Measurements from ENCODE around the gene XIRP1.
"Not testable (repeated sequence)": the region's sequence is repeated elsewhere in the genome, so short reads cannot be mapped to it uniquely, and the experiment has no call there.

The XIRP1 gene

GRCh38 chr3:39185959-39186691 lies 6.3 kb downstream of the XIRP1 start:
- no peak for DNase-seq

- DNase-seq, result no peak
These were observed 7.0 kb downstream of the XIRP1 start for GRCh38 chr3:39185326-39185958.

- DNase-seq, result no peak
These were observed 7.5 kb downstream of the XIRP1 start for GRCh38 chr3:39184968-39185285.

GRCh38 chr3:39184081-39184967 lies 8.1 kb downstream of the XIRP1 start:
- DNase-seq, result no peak

GRCh38 chr3:39183211-39184080 lies 8.9 kb downstream of the XIRP1 start:
- DNase-seq, result no peak

- DNase-seq, result no peak
These were observed 10.7 kb downstream of the XIRP1 start for GRCh38 chr3:39181408-39182335.

- DNase-seq, result peak; percentile 92
These were observed 11.6 kb downstream of the XIRP1 start for GRCh38 chr3:39180546-39181346.

GRCh38 chr3:39180183-39180545 lies 12.2 kb downstream of the XIRP1 start:
- no peak for DNase-seq

GRCh38 chr3:39178553-39178952 lies 13.8 kb downstream of the XIRP1 start:
- no peak for DNase-seq

- DNase-seq, result peak; percentile 72
These were observed 14.6 kb downstream of the XIRP1 start for GRCh38 chr3:39177708-39178332.

GRCh38 chr3:39176025-39176714 lies 16.2 kb downstream of the XIRP1 start:
- no peak for DNase-seq

GRCh38 chr3:39173318-39174125 lies 18.9 kb downstream of the XIRP1 start:
- DNase-seq, result no peak

GRCh38 chr3:39171860-39172259 lies 20.5 kb downstream of the XIRP1 start:
- DNase-seq, result no peak

- not testable (repeated sequence) for DNase-seq
These were observed 21.5 kb downstream of the XIRP1 start for GRCh38 chr3:39170877-39171276.

- no peak for DNase-seq
These were observed 21.9 kb downstream of the XIRP1 start for GRCh38 chr3:39170461-39170860.

GRCh38 chr3:39169712-39170111 lies 22.7 kb downstream of the XIRP1 start:
- no peak for DNase-seq

GRCh38 chr3:39168156-39168780 lies 24.1 kb downstream of the XIRP1 start:
- no peak for DNase-seq

GRCh38 chr3:39166932-39167532 lies 25.4 kb downstream of the XIRP1 start:
- DNase-seq, result no peak

Data from CD4-positive, alpha-beta T cell treated with Interleukin-4 for 4 hours (primary cell).